DMS53 (cell line): Measurements from ENCODE around the gene TNRC18.
"Not testable (repeated sequence)": the region's sequence is repeated elsewhere in the genome, so short reads cannot be mapped to it uniquely, and the experiment has no call there.

ENCODE experiments used
- DNase-seq: peaks from one replicate; lab custom pipeline; 2025; lab: John Stamatoyannopoulos, UW

TNRC18 gene, protein sequence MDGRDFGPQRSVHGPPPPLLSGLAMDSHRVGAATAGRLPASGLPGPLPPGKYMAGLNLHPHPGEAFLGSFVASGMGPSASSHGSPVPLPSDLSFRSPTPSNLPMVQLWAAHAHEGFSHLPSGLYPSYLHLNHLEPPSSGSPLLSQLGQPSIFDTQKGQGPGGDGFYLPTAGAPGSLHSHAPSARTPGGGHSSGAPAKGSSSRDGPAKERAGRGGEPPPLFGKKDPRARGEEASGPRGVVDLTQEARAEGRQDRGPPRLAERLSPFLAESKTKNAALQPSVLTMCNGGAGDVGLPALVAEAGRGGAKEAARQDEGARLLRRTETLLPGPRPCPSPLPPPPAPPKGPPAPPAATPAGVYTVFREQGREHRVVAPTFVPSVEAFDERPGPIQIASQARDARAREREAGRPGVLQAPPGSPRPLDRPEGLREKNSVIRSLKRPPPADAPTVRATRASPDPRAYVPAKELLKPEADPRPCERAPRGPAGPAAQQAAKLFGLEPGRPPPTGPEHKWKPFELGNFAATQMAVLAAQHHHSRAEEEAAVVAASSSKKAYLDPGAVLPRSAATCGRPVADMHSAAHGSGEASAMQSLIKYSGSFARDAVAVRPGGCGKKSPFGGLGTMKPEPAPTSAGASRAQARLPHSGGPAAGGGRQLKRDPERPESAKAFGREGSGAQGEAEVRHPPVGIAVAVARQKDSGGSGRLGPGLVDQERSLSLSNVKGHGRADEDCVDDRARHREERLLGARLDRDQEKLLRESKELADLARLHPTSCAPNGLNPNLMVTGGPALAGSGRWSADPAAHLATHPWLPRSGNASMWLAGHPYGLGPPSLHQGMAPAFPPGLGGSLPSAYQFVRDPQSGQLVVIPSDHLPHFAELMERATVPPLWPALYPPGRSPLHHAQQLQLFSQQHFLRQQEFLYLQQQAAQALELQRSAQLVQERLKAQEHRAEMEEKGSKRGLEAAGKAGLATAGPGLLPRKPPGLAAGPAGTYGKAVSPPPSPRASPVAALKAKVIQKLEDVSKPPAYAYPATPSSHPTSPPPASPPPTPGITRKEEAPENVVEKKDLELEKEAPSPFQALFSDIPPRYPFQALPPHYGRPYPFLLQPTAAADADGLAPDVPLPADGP (N-terminal part only)

DNA sequence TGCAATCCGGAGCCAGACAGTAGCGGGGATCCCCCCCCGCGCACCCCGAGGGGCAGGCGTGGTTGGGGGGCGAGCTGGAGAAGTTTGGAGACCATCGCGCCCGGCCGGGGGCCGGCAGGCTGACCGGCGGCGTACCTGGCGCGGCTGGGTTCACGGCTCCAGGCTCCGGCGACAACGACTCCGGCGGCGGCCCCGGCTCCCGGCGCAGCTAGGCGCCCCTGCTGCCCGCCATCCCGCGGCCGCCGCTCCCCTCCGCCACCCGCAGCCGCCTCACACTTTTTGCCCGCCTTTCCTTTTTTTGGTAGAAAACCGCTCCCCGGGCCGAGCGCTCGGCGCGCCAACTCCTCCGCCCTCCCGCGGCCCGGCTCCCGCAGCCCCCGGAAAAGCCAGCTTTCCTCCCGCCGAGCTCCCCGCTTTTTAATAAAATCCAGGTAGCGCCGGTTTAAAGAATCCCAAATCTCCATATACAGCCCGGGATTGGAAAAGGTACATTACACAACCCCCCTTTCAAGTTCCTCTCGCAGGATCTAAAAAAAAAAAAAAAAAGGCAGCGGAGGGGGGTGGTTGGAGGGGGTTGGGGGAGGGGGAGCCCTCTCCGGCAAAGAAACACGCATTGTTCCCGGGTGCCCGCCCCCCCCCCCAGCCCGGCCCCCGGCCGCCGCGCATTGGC lies at the start of gene TNRC18:
Gene TNRC18 (minus strand): TSS at position 529 of the 670 bp plus-strand sequence. CDS start 2,588 bp downstream, outside the sequence.
- DNase-seq, result peak; percentile 88

DNA sequence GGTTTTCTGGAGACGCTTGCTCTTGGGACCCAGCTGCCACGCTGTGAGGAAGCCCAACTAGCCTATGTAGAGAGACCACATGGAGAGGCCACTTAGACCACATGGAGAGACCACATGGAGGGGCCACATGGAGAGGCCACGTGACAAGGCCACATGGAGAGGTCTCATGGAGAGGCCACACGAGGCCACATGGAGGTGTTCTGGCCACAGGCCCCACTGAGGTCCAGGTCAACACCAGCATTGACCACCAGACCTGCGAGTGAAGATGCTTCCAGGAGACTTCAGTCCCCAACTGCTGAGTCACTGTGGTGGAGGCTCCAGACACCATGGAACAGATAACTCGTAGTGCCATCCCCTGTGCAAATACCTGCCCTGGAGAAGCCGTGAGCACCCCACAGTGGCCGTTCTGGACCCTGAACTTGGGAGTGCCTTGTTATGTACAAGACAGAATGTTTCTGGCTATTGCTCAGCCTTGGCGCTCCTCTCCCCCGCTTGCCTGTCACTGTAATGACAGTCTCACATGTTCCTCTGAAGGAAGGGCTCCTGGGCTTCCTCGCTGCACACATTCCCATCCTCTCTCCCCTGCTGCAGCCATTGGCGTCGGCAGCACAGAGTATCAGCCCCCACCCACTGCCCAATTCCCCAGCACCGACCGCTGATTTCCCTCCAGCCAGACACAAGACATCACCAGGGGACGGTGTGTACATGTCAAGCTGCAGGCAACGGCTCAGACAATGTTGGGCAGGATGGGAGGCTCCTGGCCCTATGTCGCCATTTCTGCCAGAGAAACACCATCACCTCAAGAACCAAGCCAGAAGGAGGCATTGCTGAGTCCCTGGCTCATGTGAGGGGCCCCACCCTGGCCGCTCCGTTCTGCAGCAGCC lies 49.0 kb upstream of the TNRC18 start:
- DNase-seq, result no peak

DNA sequence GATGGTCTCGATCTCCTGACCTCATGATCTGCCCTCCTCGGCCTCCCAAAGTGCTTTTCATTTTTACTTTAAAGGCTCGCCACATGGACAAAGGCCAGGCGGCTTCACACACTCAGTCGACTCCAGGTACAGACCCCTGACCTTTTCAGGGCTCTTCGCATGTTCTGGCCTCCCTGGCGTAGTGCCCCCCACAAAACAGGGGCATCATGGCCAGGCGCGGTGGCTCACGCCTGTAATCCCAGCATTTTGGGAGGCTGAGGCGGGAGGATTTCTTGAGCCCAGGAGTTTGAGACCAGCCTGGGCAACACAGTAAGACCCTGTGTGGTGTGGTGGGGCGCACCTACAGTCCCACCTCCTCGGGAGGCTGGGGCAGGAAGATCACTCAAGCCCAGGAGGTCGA lies 48.0 kb upstream of the TNRC18 start:
- DNase-seq, result not testable (repeated sequence)

DNA sequence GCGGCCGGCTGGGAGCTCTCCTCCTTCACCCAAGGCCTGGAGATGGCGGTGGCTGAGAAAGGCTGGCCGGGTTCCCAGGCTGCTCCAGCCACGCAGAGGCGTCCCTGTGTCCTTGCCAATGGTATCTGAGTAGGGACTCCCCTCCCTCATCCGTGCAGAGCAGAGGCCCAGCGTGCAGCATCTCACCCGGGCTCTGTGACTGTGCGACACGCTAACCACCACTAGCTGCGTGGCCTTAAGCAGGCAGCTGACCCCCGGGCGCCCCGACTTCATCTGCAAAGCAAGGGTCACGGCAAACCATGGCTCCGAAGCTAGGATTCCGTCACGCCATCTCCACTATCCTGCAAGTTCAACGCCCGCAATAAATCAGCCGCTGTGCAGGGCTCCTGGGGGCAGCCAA lies 47.2 kb upstream of the TNRC18 start:
- DNase-seq, result no peak

DNA sequence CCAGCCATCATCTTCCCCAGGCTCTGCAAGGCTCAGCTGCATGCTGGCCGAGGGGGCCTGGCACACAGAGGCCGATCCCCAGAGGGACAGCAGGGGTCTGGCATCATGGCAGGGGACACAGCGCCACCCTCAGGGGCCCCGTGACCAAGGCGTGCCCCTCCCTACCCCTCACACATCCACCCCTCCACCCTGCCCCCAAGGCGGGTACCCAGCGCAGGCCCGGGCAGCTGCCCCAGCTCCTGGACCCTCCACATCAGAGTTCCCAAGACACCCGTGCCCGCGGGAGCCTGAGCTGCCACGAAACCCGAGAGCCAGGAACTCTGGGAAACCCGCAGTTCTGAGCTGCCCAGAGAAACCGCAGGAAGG lies 46.5 kb upstream of the TNRC18 start:
- DNase-seq, result no peak

DNA sequence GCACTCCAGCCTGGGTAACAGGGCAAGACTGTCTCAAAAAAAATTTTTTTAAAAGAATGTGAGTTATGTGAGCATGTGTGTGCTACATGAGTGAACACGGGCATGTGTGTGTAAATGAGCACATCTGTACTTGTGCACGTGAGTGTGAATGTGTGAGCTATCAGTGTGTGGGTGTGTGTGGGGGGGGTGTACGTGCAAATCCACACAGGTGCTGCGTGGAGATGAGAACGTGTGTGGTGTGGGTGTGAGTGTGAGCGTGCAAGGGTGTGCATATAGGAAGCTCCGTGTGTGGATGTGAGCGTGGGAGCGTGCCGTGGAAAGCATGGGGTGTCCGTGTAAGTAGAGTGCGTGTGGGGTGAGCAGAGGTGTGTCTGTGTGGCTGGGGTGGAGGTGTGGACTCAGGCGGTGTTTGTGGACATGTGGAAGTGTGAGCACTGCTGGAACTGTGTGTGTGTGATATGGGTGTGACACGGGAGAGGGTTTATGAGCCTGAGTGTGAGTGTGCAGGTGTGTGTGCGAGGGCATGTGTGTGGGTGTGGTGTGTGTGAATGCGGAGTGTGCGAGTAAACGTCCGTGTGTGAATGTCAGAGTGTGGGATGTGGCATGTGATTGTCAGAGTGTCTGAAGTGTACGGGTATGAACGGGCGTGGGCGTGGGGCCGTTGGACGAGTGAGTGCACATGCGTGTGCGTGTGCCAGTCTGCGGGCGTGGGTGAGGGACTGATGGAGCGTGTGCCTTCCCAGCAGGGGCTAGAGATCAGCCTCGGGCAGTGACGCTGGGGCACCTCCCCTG lies 45.9 kb upstream of the TNRC18 start:
- DNase-seq, result no peak

DNA sequence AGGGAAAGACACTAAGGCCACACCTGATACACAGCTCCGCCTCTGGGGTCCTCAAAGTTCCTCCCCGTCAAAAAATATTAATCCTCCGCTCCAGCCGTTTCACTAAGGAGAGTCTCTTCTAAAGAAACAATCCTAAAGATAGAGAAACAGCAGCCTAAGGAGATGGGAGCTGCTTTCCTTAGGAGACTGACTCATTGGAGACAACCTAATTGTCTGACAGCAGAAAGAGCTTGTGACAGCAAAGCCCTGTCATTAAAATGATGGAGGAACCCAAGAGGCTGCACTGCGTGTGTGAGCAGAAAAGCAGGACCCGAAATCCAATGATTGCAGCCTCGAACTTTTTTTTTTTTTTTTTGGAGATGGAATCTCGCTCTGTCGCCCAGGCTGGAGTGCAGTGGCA lies 44.0 kb upstream of the TNRC18 start:
- no peak for DNase-seq

DNA sequence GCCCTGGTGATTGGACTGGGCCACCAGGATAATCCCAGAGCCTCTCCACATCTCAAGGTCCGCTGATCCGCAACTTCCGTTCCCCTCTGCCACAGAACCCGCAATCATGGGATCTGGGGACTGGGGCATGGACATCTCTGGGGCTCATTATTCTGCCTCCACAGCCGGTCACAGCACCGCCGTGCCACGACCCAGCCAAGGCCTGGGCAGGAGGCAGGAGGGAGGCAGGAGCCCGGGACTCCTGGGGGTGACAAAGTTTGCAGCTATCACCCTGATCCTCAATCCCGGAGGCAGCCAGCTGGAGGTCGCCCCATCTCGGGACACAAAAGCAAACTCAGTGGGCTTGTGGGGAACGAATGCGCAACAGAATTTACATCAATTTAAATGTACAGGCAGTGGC lies 42.9 kb upstream of the TNRC18 start:
- DNase-seq, result no peak

DNA sequence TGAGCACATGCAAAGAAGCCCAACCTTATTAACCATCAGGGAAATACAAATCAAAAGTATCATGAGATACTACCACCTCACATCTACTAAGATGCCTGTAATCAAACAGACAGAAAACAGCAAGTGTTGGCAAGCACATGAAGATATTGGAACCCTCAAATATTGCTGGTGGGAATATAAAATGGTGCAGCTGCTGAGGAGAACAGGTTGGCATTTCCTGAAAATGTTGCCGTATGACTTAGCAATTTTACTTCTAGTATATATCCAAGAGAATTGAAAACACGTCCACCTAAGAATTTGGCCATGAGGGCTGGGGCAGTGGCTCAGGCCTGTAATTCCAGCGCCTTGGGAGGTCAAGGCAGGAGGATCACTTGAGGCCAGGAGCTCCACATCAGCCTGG lies 39.4 kb upstream of the TNRC18 start:
- no peak for DNase-seq

DNA sequence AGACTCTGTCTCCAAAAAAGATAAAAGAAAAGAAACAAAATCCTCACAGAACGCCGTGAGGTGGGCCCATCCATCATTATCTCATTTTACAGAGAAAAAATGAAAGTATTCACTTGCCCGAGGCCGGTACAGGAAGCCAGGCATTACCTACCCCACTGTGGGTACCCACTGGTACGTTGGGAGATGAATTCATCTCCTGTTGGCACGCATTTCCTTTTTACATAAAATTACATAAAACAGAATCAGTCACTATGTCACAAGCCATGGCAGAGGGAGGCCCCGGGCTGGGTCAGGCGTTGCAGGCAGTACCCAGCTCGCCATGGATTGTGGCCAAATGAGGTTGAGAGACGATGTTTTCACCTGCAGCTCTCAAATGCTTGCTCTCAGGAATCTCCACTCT lies 38.6 kb upstream of the TNRC18 start:
- no peak for DNase-seq

DNA sequence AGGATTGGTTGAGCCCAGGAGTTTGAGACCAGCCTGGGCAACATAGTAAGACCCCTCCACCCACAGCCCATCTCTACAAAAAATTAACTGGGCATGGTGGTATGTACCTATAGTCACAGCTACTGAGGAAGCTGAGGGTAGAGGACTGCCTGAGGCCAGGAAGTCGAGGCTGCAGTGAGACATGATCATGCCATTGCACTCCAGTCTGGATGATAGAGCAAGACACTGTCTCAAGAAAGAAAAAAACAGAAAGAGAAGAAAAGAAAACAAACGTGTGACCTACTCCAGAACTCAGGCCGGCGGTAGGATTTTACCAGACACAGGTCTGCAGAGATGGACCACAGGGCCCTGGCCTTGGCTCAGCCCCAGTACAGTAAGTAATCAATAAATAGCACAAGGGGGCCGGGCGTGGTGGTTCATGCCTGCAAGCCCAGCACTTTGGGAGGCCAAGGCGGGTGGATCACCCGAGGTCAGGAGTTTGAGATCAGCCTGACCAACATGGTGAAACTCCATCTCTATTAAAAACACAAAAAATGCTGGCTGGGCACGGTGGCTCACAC lies 35.4 kb upstream of the TNRC18 start:
- no peak for DNase-seq

DNA sequence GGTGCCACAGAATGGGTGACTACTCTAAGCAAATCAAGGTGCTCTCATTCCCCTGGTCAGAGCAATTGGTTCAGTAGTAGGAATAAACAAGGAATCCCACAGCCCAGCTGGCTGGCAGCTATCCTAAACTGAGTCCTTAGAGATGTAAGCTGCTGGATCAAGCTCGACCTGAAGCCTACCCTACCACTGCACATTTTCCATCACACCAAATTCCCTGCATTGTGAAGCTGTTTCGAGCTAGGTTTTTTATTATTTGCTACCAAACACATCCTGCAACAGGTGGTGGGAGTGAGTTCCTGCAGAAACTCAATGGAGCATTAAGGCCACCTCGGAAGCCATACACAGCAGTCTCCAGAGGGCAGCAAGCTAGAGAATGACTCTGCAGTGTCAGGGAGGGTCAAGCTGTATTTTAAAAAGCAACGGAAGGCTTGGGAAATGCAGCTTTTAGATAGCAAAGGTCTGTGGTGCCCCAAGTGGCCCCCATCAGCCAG lies 33.7 kb upstream of the TNRC18 start:
- DNase-seq, result no peak

DNA sequence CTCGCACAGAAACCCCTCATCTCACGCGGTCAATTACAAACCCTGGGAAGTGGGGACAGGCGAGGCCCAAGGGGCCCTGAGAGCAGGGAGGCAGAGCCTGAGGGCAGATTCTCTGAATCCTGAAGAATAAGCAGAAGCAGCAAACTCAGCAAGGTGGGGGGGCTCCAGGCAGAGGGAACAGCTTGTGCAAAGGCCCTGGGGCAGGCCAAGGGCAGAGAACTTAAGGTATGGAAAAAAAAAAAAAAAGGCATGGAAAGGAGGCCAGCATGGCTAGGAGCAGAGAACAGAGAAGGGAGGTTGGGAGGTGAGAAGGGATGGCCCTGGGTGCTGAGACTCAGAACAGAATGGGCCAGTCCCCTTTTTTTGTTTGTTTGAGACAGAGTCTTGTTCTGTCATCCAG lies 32.8 kb upstream of the TNRC18 start:
- DNase-seq, result no peak

DNA sequence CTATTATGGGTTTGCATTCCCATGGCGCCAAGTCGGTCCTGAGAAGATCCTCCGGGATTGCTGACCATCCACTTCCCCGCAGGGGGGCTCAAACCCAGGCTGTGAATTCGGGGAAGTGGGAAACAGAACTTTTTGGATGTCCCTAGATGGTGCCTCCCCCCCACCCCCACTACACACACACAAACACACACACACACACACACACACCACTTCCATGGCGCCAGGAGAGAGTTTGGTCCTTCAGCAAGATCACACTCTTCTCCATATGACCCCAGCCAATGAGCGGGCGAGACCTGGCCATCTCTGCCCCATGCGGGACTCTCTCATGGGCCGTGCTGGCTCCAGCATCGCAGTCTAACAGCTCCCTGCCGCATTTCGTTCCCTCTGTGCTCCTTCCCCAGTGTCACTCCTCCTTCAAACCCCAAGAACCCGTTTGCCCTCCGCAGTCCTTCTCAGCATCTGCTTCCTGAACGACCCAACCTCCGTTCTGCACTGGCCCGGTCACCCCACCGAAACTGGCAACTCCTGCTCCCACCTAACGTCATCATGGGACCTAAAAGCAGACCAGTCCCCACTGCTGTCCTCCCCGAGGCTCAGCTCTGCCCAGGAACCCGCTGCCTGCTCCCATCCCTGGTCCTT lies 32.1 kb upstream of the TNRC18 start:
- DNase-seq, result no peak

DNA sequence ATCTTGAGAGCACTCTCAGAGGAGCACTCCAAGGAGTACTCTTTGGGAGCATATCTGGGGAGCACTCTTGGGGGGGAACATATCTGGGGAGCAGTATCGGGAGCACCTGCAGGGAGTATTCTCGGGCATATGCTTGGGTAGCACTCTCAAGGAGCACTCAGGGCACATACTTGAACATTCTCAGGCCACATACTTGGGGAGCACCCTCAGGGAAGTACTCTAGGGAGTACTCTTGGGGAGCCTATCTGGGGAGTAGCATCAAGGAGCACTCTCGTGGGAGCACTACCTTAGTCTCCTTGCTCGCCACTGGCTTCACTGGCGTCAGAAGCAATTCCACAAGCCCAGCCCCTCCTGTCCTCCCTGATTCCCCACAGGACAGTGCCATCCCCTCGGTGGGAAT lies 31.5 kb upstream of the TNRC18 start:
- DNase-seq, result no peak

DNA sequence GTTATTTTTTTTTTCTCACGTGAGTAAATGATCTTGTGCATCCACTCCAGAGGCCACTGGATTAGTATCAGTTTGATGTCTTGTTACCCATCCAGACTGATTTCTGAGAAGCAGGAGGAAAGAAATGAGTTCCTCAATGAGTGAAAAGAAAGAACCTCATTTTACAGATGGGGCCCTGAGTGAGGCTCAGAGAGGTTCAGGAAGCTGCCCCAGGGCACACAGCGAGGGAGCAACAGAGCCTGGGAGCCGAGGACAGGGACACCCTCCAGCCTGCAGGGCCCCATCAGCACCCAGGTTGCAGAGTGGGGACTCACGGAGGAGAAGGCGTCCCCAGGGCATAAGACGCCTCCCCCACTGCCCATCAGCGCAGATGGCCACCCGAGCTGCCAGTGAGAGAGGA lies 30.9 kb upstream of the TNRC18 start:
- no peak for DNase-seq

DNA sequence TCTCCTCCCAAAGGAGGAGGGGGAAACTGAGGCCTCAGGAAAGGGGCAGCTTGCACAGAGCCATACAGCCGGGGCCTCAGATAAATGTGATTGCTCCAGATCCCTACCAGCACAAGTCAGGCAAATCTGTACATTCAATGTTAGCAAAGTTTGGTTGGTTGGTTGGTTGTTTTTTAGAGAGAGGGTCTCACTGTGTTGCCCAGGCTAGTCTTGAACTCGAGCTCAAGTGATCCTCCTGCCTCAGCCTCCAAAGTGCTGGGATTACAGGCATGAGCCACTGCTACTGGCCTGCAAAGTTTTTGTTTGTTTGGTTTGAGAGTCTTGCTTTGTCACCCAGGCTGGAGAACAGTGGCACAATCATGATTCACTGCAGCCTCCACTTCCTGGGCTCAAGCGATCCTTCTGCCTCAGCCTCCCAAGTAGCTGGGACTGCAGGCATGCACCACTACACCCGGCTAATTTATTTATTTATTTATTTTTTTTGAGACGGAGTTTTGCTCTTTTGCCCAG lies 30.0 kb upstream of the TNRC18 start:
- DNase-seq, result no peak

DNA sequence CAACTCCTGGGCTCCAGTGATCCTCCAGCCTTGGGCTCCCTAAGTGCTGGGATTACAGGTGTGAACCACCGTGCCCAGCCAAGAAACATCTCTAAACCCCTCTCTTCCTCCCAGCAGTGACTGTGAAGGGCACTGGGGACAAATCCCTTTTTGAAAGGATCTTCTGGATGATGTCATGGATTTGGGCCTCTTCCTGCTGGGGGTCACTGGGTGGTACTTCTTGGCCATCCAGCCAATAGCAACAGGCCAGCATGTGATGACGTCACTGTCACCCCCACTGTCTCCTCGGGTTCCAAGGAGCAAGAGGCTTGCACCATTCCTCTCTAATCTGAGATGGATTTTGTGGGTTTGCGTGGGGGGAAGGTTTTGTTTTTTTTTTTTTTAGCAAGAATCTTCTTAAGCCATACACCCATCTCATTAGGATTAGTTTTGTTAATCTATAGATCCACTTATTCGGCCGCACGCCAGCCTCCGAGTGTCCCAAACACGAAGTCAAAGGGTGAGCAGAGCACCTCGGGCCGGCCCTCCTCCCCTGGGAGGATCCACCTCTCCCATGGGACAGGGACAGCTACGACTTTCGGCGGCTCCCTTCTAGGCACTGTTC lies 29.4 kb upstream of the TNRC18 start:
- DNase-seq, result no peak

DNA sequence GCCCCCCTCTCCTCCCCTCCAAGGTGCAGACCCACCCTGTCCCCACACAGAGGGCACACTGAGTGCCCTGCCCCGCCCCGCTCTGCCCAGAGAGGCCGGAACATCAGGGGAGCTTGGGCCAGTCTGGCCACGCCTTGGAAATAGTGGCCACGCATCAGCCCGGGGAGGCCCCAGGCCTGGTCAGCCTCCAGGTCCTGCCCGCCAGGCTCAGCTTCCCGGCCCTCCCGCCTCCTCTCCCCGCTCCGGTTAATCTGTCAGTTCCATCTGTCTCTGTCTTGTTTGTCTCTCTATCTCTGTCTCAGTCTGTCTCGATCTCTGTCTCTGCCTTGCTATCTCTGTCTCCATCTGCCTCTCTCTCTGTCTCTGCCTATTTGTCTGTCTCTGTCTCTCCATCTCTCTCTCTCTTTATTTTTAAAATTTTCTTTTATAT lies 28.9 kb upstream of the TNRC18 start:
- no peak for DNase-seq
